ENCODE measurements around the gene WDR72. TPM values are rescaled to one million over a fixed set of nuclear protein-coding genes. Genes with fewer than 3 reads are reported as not detected.

WDR72 gene
- total RNA-seq, 1 experiment from 2014 or later: not detected

DNA sequence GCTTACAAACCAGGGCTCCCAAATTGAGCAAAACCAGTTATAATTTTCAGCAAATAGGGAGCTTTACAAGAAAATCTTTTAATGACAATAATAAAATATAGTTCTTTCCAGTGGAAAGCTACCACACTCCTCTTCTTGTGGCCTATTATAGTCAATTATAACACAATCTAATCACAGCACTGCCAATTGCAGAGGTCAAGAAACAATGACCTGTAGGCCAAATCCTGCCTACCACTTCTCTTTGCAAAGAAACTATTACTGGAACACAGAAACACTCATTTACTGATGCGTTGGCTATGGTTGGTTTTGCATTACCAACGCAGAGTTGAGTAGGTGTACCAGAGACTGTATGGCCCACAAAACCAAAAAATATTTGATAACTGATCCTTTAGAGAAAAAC is 110.5 kb downstream of the WDR72 start:
- no peaks in the 10 kb centered on the region for H3K4me1 Mint-ChIP-seq (ENCODE audit: insufficient read depth, unreplicated experiment)
- no peak overlapping the region for H3K4me3 Mint-ChIP-seq (ENCODE audit: unreplicated experiment)
- no peak for TF ChIP-seq CTCF (IDR thresholded peaks at IDR 0.05; ENCODE audit: unreplicated experiment)
- no peak overlapping the region for H3K27ac Mint-ChIP-seq (ENCODE audit: low read depth, unreplicated experiment)
- no TSS peak for BruUV-seq (replicated peaks)
- H3K27me3 Mint-ChIP-seq (ENCODE audit: insufficient read depth, unreplicated experiment): peaks cover 77% of the 10 kb centered on the region
- no peak for DNase-seq (ENCODE audit: unreplicated experiment)
- H3K36me3 Mint-ChIP-seq (ENCODE audit: insufficient read depth, unreplicated experiment): no peaks in the 10 kb centered on the region
- H3K9me3 Mint-ChIP-seq (ENCODE audit: unreplicated experiment): no peaks in the 10 kb centered on the region
- intact Hi-C loops (cut with micrococcal nuclease): no loop called here
- CTCF ChIA-PET: no interaction called here
- POLR2A ChIA-PET: no interaction called here

DNA sequence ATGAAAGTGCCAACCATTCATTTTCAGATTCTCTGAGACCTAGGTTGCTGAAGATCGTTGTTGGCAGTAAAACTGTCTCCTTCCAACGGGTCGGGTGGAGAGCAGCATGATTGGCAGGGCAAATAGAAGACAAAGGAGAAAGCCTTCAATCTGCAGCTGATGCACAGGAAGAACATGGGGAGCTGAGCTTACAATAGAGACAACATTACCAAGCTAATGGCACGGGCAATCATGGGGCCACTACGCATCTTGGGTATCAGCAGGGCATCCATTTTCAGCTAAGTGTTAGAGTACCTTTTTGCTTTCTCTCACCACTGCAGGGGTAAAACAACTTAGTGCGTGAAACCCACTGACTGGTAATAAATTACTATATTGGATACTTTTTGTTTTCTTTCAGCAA is 114.8 kb downstream of the WDR72 start:
- CTCF ChIA-PET: interaction anchor here (1.3 kb wide), 1 partner anchor 13 kb away, joined by 5 read pairs; no protein-coding TSS in a partner anchor
- TF ChIP-seq CTCF (IDR thresholded peaks at IDR 0.05; ENCODE audit: unreplicated experiment): no peak

DNA sequence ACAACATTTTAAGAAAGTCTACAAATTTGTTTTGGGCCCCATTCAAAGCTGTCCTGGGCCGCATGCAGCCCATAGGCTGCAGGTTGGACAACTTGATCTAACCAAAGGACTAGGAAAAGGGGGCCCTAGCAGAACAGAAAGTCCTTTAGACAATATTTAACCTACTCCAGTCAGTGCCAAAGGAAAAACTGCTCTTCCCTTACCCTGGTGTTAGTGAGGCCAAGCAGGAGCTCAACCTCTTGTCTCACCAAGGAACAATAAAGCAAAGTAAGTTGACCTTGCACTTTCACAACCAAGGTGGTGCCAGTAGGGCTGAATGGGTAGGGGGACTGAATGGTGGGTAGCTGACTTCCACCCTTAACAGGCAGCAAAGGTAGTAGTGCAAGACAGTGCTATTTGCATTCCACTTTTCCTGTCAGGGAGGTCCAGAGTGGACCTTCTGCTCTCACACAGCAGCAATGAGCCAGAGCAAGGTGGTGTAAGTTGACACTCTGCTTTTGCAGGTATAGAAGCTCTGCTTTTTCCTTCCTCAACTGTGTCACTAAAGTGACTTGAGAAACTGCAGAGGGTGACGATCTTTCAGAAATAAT is 124.9 kb downstream of the WDR72 start:
- Mint-ChIP-seq H3K27ac (ENCODE audit: low read depth, unreplicated experiment) (no peak overlapping the region), H3K36me3 (ENCODE audit: insufficient read depth, unreplicated experiment) (no peaks in the 10 kb centered on the region), H3K4me3 (ENCODE audit: unreplicated experiment) (no peak overlapping the region), H3K27me3 (ENCODE audit: insufficient read depth, unreplicated experiment) (peaks cover 37% of the 10 kb centered on the region), H3K9me3 (ENCODE audit: unreplicated experiment) (no peaks in the 10 kb centered on the region), H3K4me1 (ENCODE audit: insufficient read depth, unreplicated experiment) (no peaks in the 10 kb centered on the region)
- no peak for DNase-seq (ENCODE audit: unreplicated experiment)
- TF ChIP-seq CTCF (IDR thresholded peaks at IDR 0.05; ENCODE audit: unreplicated experiment): no peak
- intact Hi-C loops (cut with micrococcal nuclease): no loop called here
- POLR2A ChIA-PET: no interaction called here
- CTCF ChIA-PET: interaction anchor here (0.6 kb wide), 2 partner anchors 66 to 132 kb away, joined by 3 to 4 read pairs; no protein-coding TSS in a partner anchor
- BruUV-seq (replicated peaks): no TSS peak

More for the DNA sequence above, 114.8 kb downstream of the WDR72 start:
- DNase-seq (ENCODE audit: unreplicated experiment): no peak
- Mint-ChIP-seq H3K36me3 (ENCODE audit: insufficient read depth, unreplicated experiment) (no peaks in the 10 kb centered on the region), H3K27ac (ENCODE audit: low read depth, unreplicated experiment) (no peak overlapping the region), H3K27me3 (ENCODE audit: insufficient read depth, unreplicated experiment) (peaks cover 63% of the 10 kb centered on the region), H3K4me3 (ENCODE audit: unreplicated experiment) (no peak overlapping the region), H3K4me1 (ENCODE audit: insufficient read depth, unreplicated experiment) (no peaks in the 10 kb centered on the region), H3K9me3 (ENCODE audit: unreplicated experiment) (no peaks in the 10 kb centered on the region)
- intact Hi-C loops (cut with micrococcal nuclease): no loop called here
- BruUV-seq (replicated peaks): no TSS peak
- POLR2A ChIA-PET: no interaction called here

DNA sequence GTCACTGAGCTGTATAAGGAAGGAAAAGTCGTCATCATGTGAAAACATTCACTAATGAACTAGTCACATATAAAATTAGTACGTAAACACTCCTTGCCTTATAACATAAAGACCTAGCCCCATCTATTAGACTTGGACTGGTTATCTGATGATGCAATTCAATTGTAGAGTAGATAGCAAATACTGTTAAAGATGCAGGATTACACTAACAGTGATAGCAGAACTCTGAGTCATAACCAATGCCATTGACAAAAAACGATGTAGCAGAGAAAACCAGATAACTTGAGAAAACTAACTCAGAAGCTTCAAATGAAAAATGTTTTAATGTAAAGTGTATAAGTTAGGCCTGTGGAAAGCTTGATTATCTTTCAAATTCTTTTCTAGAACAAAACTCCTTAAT is 132.2 kb downstream of the WDR72 start:
- intact Hi-C loops (cut with micrococcal nuclease): no loop called here
- Mint-ChIP-seq H3K4me1 (ENCODE audit: insufficient read depth, unreplicated experiment) (no peaks in the 10 kb centered on the region), H3K27ac (ENCODE audit: low read depth, unreplicated experiment) (no peak overlapping the region), H3K27me3 (ENCODE audit: insufficient read depth, unreplicated experiment) (peaks cover 13% of the 10 kb centered on the region), H3K4me3 (ENCODE audit: unreplicated experiment) (no peak overlapping the region), H3K9me3 (ENCODE audit: unreplicated experiment) (no peaks in the 10 kb centered on the region), H3K36me3 (ENCODE audit: insufficient read depth, unreplicated experiment) (no peaks in the 10 kb centered on the region)
- CTCF ChIA-PET: no interaction called here
- no TSS peak for BruUV-seq (replicated peaks)
- DNase-seq (ENCODE audit: unreplicated experiment): no peak
- no peak for TF ChIP-seq CTCF (IDR thresholded peaks at IDR 0.05; ENCODE audit: unreplicated experiment)
- POLR2A ChIA-PET: interaction anchor here (0.6 kb wide), 1 partner anchor 694 kb away, joined by 3 read pairs; no protein-coding TSS in a partner anchor

Data from MCF 10A (cell line).